ENCODE data around the gene ZNF783. TPM values are rescaled to one million over a fixed set of nuclear protein-coding genes. Genes with fewer than 3 reads are reported as not detected.

ZNF783 gene
- total RNA-seq, 1 experiment from 2014 or later: 10.8 TPM

DNA sequence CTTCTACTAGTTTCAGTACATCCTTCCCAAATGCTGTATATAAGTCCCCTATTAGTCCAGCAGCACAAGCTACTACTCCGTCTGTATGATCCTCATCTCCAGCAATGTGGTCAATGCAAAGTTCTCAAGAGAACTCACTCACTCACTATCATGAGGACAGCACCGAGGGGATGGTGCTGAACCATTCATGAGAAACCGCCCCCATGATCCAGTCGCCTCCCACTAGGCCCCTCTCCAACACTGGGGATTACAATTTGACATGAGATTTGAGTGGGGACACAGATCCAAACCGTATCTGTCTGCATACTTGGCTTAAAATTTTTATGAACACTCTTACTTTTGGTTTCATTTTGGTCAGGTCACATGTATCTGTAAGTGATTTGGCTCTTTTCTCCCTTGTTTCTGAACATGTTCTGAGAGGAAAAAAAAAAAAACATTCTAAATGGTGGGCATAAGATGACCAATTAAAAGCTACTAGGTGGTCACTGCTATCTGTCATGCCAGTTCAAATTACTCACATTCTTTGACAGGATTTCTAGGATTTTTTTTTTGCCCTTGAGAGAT is 60.1 kb downstream of the ZNF783 start:
- no peak for DNase-seq (ENCODE audit: low spot score)
- Histone ChIP-seq H3K27me3 (replicated peaks; ENCODE audit: insufficient read depth, low read depth, low read length, poor library complexity) (peaks cover 3% of the 10 kb centered on the region), H3K27ac (ENCODE audit: low read depth, low read length, poor library complexity, severe bottlenecking) (no peak overlapping the region), H3K4me3 (ENCODE audit: low read depth, low read length, poor library complexity, severe bottlenecking) (peak overlapping the region; percentile 9), H3K36me3 (ENCODE audit: insufficient read depth, low read length, poor library complexity, severe bottlenecking) (no peaks in the 10 kb centered on the region), H3K4me1 (ENCODE audit: insufficient read depth, low read length, poor library complexity, severe bottlenecking) (no peaks in the 10 kb centered on the region), H3K9me3 (ENCODE audit: low read depth, low read length, poor library complexity, severe bottlenecking) (no peaks in the 10 kb centered on the region)
- intact Hi-C loops (cut with micrococcal nuclease; ENCODE audit: unreplicated experiment): no loop called here
- no TSS peak for BruUV-seq (replicated peaks)
- TF ChIP-seq, protein P1, sequence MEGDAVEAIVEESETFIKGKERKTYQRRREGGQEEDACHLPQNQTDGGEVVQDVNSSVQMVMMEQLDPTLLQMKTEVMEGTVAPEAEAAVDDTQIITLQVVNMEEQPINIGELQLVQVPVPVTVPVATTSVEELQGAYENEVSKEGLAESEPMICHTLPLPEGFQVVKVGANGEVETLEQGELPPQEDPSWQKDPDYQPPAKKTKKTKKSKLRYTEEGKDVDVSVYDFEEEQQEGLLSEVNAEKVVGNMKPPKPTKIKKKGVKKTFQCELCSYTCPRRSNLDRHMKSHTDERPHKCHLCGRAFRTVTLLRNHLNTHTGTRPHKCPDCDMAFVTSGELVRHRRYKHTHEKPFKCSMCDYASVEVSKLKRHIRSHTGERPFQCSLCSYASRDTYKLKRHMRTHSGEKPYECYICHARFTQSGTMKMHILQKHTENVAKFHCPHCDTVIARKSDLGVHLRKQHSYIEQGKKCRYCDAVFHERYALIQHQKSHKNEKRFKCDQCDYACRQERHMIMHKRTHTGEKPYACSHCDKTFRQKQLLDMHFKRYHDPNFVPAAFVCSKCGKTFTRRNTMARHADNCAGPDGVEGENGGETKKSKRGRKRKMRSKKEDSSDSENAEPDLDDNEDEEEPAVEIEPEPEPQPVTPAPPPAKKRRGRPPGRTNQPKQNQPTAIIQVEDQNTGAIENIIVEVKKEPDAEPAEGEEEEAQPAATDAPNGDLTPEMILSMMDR (conservative IDR thresholded peaks at IDR 0.05; ENCODE audit: low read depth, low read length): no peak
- TF ChIP-seq EZH2 (IDR thresholded peaks at IDR 0.05; ENCODE audit: borderline replicate concordance, low read depth, low read length, poor library complexity, severe bottlenecking): no peak
- ChIA-PET CTCF (no interaction called here), POLR2A (ENCODE audit: low non-redundant PET) (no interaction called here)

DNA sequence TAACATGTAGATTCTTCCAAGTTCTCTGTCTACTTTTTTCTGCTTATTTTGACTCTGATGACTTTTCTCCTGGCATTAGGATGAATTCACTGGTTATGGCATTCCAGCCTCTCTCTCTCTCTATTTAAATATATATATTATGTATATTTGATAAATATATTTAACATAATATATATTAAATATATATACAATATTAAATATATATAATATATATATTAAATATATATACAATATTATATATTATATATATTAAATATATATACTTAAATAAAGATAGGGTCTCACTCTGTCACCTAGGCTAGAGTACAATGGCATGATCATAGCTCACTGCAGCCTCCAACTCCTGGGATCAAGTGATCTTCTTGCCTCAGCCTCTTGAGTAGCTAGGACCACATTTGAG is 60.7 kb downstream of the ZNF783 start:
- Histone ChIP-seq H3K9me3 (ENCODE audit: low read depth, low read length, poor library complexity, severe bottlenecking) (no peaks in the 10 kb centered on the region), H3K27me3 (replicated peaks; ENCODE audit: insufficient read depth, low read depth, low read length, poor library complexity) (peaks cover 3% of the 10 kb centered on the region), H3K4me1 (ENCODE audit: insufficient read depth, low read length, poor library complexity, severe bottlenecking) (no peaks in the 10 kb centered on the region), H3K36me3 (ENCODE audit: insufficient read depth, low read length, poor library complexity, severe bottlenecking) (no peaks in the 10 kb centered on the region), H3K27ac (ENCODE audit: low read depth, low read length, poor library complexity, severe bottlenecking) (no peak overlapping the region), H3K4me3 (ENCODE audit: low read depth, low read length, poor library complexity, severe bottlenecking) (no peak overlapping the region)
- TF ChIP-seq, protein P1 (conservative IDR thresholded peaks at IDR 0.05; ENCODE audit: low read depth, low read length): no peak
- ChIA-PET CTCF (no interaction called here), POLR2A (ENCODE audit: low non-redundant PET) (no interaction called here)
- no TSS peak for BruUV-seq (replicated peaks)
- no peak for DNase-seq (ENCODE audit: low spot score)
- intact Hi-C loops (cut with micrococcal nuclease; ENCODE audit: unreplicated experiment): no loop called here

DNA sequence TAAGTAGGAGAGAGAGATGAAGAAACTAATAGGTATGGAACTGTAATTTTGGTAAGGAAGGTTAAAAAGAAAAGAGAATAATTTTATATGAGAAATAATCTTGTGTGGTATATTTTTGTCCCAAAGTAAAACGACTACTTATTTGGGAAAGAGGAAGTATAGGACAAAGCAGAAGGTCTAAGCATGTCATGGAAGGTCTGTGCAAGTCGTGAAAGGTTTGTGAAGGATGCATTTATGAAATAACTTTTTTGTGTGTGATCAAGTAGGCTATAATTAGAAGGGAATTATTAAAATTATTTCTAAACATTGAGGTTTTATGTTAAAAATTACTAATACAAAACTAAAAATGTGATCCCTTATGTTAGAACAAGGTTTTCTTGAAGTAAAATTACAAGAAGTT is 63.3 kb downstream of the ZNF783 start:
- Histone ChIP-seq H3K27ac (ENCODE audit: low read depth, low read length, poor library complexity, severe bottlenecking) (no peak overlapping the region), H3K36me3 (ENCODE audit: insufficient read depth, low read length, poor library complexity, severe bottlenecking) (no peaks in the 10 kb centered on the region), H3K9me3 (ENCODE audit: low read depth, low read length, poor library complexity, severe bottlenecking) (no peaks in the 10 kb centered on the region), H3K4me3 (ENCODE audit: low read depth, low read length, poor library complexity, severe bottlenecking) (no peak overlapping the region), H3K27me3 (replicated peaks; ENCODE audit: insufficient read depth, low read depth, low read length, poor library complexity) (no peaks in the 10 kb centered on the region), H3K4me1 (ENCODE audit: insufficient read depth, low read length, poor library complexity, severe bottlenecking) (no peaks in the 10 kb centered on the region)
- CTCF ChIA-PET: no interaction called here
- intact Hi-C loops (cut with micrococcal nuclease; ENCODE audit: unreplicated experiment): no loop called here
- no peak for DNase-seq (ENCODE audit: low spot score)
- no peak for TF ChIP-seq EZH2 (IDR thresholded peaks at IDR 0.05; ENCODE audit: borderline replicate concordance, low read depth, low read length, poor library complexity, severe bottlenecking)
- POLR2A ChIA-PET (ENCODE audit: low non-redundant PET): no interaction called here
- BruUV-seq (replicated peaks): no TSS peak

DNA sequence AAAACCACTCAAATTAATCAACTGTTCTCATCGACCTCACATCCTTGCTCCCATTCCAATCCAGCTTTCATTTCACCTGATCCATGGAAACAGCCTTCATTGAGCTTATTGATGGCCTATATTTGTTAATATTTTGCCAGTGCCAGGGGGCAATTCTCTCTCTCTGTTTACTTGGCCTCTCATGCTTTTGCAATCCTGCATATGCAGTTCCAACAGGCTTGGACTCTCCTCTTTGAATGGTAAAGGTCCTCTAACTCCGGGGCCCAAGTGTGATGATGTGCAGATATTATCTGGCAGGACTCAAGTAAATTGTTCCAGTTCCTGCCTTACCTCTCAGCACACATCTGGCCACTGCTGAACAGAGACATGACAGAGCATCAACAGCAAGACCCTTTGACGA is 67.3 kb downstream of the ZNF783 start:
- BruUV-seq (replicated peaks): no TSS peak
- Histone ChIP-seq H3K4me1 (ENCODE audit: insufficient read depth, low read length, poor library complexity, severe bottlenecking) (no peaks in the 10 kb centered on the region), H3K27ac (ENCODE audit: low read depth, low read length, poor library complexity, severe bottlenecking) (no peak overlapping the region), H3K36me3 (ENCODE audit: insufficient read depth, low read length, poor library complexity, severe bottlenecking) (no peaks in the 10 kb centered on the region), H3K4me3 (ENCODE audit: low read depth, low read length, poor library complexity, severe bottlenecking) (no peak overlapping the region), H3K9me3 (ENCODE audit: low read depth, low read length, poor library complexity, severe bottlenecking) (no peaks in the 10 kb centered on the region), H3K27me3 (replicated peaks; ENCODE audit: insufficient read depth, low read depth, low read length, poor library complexity) (peaks cover 4% of the 10 kb centered on the region)
- POLR2A ChIA-PET (ENCODE audit: low non-redundant PET): no interaction called here
- CTCF ChIA-PET: no interaction called here
- TF ChIP-seq, protein P1 (conservative IDR thresholded peaks at IDR 0.05; ENCODE audit: low read depth, low read length): no peak
- no peak for TF ChIP-seq EZH2 (IDR thresholded peaks at IDR 0.05; ENCODE audit: borderline replicate concordance, low read depth, low read length, poor library complexity, severe bottlenecking)
- intact Hi-C loops (cut with micrococcal nuclease; ENCODE audit: unreplicated experiment): no loop called here
- no peak for DNase-seq (ENCODE audit: low spot score)
